Renal cortical epithelial cell (primary cell): ENCODE results near the gene NT5DC1. TPM values are rescaled to one million over a fixed set of nuclear protein-coding genes. Genes with fewer than 3 reads are reported as not detected.
A peak's percentile ranks its signal among the peaks of the same experiment; 100 is the strongest.

Experiments
- DNase-seq: peaks from one replicate; pipeline ENCODE4 v3.0.0-alpha.2; 2011; ENCODE audit warnings: low read depth
- total RNA-seq: library from RNA; depleted of rRNA; stranded (reverse); fragments of >200 nt; gene quantifications from 2 replicates; pipeline ENCODE4 v1.2.3, GENCODE V29; 2014

NT5DC1 gene
- total RNA-seq, 1 donor from 2014 or later, result 12.3 TPM

DNA sequence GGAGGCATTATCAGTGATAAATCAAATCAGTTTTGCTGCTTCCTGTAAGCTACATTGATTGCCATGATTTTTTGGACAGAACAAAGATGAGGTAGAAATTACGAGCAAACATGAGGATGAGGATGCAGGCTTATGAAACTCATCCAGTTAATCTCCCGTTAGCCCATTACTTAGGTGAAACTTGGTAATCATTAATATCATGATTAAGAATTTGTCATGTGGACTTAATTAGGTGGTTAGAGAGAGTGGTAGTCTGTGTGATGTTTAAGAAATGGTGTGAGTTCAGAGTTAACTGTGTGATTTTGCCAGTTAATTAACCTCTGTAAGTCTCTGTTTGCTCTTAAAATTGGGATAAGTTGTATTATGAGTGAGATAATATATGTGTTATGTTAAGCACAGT, 91.2 kb downstream of the NT5DC1 start:
- peak; percentile 82 for DNase-seq

DNA sequence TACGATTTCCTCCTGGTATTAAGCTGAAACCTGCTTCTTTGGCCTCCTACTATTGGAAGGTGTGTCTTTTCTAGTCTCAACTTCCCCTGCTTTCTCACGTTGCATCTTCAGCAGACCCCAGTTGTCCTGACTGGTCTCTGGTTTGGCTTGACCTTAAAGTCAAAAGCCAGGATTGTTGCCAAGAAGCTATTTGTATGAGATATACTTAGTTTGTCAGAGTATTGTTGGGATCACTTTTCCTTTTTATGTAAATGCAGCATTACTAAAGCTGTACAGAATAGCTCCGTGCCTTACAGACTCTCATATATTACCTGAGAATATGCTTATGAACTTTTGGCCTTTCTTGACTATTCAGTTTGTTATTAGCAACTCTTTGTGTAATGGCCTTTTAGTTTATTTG, 92.1 kb downstream of the NT5DC1 start:
- no peak for DNase-seq

GRCh38 chr6:116196841-116197240, 96.2 kb downstream of the NT5DC1 start:
- no peak for DNase-seq

- DNase-seq, result no peak
Measured at GRCh38 chr6:116200619-116201249, 100.1 kb downstream of the NT5DC1 start.

- no peak for DNase-seq
Measured at GRCh38 chr6:116201538-116201937, 100.9 kb downstream of the NT5DC1 start.

DNA sequence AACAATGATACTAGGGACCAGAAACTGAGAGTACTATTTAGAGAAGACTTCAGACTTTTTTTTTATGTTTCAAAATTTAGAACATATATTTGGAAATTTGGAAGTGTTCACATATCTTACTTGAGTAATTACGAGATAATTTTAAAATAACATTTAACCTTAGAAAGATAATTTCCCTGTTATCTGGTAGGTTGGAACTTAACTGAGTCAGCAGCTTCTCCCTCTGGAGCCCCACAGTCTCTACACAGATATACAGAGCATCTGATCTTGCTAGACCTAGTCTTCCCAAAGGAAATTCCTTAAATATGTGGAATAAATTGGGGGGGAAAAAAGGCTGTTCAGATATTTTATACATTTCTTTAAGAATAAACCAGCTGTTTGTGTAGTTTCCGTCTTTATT, 104.6 kb downstream of the NT5DC1 start:
- no peak for DNase-seq

DNA sequence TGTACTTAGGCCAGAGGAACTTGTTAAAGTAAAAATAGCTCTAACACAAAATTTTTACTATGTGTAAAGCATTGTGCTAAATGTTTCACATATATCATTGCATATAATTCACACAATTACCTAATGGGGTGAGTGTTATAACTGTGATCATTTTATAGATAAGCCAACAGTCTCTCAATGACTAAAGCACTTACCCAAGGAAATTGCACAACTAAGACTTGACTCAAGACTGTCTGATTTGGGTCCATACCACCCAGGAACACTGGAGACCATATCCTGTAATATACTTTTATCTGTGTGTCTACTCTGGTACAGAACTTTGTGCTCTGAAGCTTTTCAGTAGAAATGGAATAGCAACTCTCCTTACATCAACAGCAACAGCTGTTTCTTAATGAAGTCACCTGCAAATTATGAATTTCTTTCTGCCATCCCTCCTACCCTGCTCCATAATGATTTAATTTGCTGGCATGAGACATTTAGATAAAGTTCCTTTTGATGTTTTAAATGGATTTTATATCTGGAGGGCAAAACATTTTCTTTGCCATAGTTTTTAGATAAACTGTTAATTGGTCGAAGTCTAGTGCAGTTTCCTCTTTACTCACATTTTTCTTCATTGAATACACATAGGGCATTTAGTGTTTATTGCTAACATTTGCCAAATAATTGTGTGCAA, 105.7 kb downstream of the NT5DC1 start:
- DNase-seq, result no peak

GRCh38 chr6:116208056-116208785, 107.6 kb downstream of the NT5DC1 start:
- DNase-seq, result no peak

- DNase-seq, result no peak
Measured at GRCh38 chr6:116210316-116210715, 109.7 kb downstream of the NT5DC1 start.

DNA sequence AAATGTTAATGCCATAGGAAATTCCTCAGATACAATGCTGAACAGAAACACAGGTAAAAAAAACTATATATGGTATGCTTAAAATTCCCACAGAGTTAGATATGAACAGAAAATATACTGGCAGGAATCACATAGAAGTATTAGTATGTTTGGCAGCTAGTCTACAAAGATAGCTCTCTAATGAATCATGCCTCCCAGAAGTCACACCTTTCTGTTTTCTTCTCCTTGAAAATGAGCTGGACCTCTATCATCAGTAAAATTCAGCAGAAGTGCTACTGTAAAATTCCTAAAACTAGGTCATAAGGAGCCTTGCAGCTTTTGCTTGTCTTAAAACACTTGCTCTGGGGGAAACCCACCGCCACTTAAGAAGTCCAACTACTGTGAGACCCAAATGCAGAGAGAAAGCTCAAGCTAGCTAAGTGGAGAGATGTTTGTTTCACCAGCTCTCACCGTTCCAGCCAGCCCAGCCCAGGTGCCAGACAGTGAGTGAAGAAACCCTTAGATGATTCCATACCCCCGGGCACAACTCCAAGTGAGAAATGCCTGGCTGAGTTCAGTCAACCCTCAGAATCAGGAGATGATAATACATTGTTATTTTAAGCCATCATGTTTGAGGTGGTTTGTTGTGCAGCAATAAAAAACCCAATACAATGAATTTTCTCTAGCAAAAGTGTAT, 110.2 kb downstream of the NT5DC1 start:
- peak; percentile 81 for DNase-seq

GRCh38 chr6:116214681-116215080, 114.0 kb downstream of the NT5DC1 start:
- DNase-seq, result no peak

- no peak for DNase-seq
Measured at GRCh38 chr6:116215414-116215813, 114.8 kb downstream of the NT5DC1 start.

DNA sequence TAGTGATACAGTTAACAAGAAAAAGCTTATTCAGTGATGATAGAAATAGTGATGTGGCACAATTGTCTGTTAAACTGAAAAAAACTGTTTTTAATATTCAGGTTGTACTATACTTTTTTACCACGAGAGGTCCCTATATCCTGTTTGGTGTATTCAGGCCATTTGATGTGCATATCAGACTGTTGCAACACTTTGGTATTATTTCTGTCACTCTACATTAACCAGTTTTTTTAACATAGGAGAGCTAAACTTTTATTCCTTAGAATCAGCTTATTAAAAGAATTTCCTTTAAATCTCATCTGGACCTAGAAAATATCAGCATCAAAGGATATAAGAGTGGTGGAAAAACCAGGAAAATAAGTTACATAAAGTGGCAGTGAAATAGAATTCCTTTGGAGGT, 116.4 kb downstream of the NT5DC1 start:
- peak; percentile 49 for DNase-seq

GRCh38 chr6:116218172-116218633, 117.5 kb downstream of the NT5DC1 start:
- peak; percentile 46 for DNase-seq

DNA sequence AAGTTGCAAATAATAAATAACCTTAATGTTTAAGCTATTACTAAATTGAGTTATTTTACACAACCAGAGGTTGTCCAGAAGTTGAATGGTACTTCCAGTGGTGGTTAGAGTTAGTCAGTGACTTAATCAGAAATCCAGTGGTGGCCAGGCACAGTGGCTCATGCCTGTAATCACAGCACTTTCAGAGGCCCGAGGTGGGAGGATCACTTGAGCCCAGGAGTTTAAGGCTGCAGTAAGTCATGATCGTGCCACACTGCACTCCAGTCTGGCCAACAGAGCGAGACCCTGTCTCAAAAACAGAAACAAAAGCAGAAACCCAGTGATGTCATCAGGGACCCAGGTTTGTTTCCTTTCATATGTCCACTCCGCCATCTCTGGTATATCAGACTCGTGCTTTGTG, 118.2 kb downstream of the NT5DC1 start:
- DNase-seq, result no peak

DNA sequence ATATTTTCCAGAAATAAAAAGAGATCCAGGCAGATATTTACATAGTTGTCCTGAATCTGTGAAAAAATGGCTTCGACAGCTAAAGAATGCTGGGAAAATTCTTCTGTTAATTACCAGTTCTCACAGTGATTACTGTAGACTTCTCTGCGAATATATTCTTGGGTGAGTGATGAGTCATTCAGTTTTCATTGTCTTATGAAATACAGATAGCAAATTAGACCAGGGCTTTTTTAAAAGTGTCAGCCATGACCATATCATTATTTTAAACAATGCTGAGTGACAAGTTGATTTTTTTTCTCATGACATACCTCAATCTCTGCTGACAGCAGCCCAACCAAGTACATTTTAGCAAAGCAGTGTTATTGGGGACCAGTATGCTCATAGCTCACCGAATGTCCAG, 120.4 kb downstream of the NT5DC1 start:
- no peak for DNase-seq

DNA sequence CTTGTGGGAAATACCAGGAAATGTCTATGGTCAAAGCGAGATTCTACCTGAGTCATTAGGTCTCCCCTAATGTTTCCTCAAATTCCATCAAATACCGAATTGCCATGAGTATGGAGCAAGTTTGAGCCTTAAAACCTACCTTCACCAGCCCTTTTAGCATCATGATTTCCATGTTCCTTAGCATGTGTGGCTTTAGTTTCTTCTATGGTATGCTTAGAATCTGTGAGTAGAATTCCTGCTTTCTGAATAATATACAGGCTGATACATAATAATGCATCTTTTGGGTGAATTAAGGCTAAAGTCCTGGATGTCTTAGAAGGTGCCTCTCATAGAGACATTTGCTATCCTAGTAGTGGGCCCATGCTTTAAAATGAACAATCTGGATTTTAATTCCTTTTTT, 121.3 kb downstream of the NT5DC1 start:
- no peak for DNase-seq

GRCh38 chr6:116223355-116223754, 122.7 kb downstream of the NT5DC1 start:
- no peak for DNase-seq

DNA sequence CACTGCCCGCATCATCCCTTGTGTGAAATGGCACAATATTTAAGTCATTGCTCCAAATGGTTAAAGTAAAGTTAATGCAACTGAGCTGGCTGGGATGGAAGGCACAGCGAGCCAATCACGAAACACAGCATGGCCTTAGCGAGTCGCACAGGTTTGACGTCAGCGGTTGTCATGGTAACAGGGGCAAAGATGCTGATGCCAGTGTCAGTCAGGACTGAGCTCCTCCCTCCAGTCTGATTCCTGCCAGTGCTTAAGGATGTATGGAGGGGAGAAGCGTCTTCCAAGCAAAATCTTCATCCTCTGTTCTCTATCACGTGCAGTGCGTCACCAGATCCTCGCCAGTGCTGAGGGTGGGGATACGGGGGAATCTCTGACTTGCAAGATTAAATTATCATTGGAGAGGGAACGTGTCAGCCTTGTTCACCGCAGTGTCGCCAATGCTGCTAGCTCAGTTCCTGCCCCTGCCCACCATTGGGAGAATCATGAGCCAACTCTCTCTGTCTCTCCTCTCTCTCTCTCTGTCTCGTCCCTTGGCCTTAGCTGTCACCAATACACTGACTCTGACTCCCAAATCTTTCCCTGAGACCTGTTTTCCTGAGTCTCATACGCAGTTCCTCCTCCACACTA, 128.7 kb downstream of the NT5DC1 start:
- peak; percentile 30 for DNase-seq

DNA sequence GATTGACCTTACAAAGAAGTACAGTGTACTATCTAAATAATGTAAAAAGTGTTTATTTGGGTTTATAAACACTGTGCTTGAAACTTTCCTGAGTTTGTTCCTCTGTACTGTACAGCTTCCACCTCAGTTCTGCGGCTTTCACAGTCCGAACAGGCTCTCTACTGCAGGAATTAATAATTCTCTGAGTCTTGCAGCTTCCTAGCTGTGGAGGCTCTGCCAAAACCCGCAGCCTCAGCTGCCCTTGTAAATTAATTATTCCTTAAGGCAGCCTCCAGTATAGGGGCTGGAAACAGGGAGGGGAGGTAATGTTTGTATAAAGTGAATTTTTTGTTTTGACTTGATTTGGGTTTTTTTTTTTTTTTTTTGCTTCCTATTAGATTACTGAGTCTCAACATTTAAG, 134.0 kb downstream of the NT5DC1 start:
- DNase-seq, result peak; percentile 23

DNA sequence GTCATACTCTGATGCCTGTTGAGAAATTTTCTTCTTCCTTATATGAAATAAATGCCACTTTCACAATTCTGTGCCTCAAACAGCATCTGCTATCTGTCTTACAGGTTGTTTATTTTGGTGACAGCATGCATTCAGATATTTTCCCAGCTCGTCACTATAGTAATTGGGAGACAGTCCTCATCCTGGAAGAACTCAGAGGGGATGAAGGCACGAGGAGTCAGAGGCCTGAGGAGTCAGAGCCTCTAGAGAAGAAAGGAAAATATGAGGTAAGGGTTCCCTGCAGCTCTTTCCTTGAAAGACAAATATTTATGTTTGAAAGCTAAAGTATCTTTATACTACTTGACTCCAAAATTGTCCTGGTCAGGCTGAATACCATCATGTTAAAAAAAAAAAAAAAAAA, 137.4 kb downstream of the NT5DC1 start:
- DNase-seq, result no peak

- DNase-seq, result no peak
Measured at GRCh38 chr6:116239256-116239655, 138.6 kb downstream of the NT5DC1 start.
